ENCODE measurements around the gene SLC16A11. TPM values are rescaled to one million over a fixed set of nuclear protein-coding genes. Genes with fewer than 3 reads are reported as not detected.
"Not testable (repeated sequence)": the region's sequence is repeated elsewhere in the genome, so short reads cannot be mapped to it uniquely, and the experiment has no call there.

The SLC16A11 gene
- total and polyA plus RNA-seq, 8 donors = 0.68 to 3.7 (median 2.3) TPM; not detected in 5

- H3K4me3 ChIP-seq = no peak overlapping the region
- DNase-seq = no peak
- intact Hi-C loops (cut with DNase I; ENCODE audit: low total_unique reads) = no loop called here
- peaks cover 0 to 9% (median 0%) of the 10 kb centered on the region in 3 donors for H3K27me3 ChIP-seq
- WGBS, 5 donors = 80 to 88% (median 85%) methylated on average over 10 of the region's 10 CpGs
- peaks cover 4 to 29% (median 23%) of the 10 kb centered on the region in 4 donors for H3K36me3 ChIP-seq
- peaks cover 0 to 4% (median 0%) of the 10 kb centered on the region in 4 donors for H3K9me3 ChIP-seq
- no peak overlapping the region for H3K27ac ChIP-seq
- TF ChIP-seq CTCF (IDR thresholded peaks at IDR 0.05) = no peak
- TF ChIP-seq POLR2AphosphoS5 (IDR thresholded peaks at IDR 0.05) = no peak
- no peak for TF ChIP-seq EP300 (IDR thresholded peaks at IDR 0.05)
- TF ChIP-seq POLR2A (IDR thresholded peaks at IDR 0.05) = no peak
- peaks cover 12 to 20% (median 15%) of the 10 kb centered on the region in 4 donors for H3K4me1 ChIP-seq
These were observed 49.7 kb downstream of the SLC16A11 start for GRCh38 chr17:6994118-6994598.

GRCh38 chr17:6993613-6994056, 50.3 kb downstream of the SLC16A11 start:
- intact Hi-C loops (cut with DNase I; ENCODE audit: low total_unique reads); H3K27me3 ChIP-seq; DNase-seq; H3K4me3 ChIP-seq; H3K9me3 ChIP-seq; H3K27ac ChIP-seq: not testable (repeated sequence)
- H3K36me3 ChIP-seq = peaks cover 0 to 24% (median 17%) of the 10 kb centered on the region in 4 donors
- H3K4me1 ChIP-seq = peaks cover 12 to 20% (median 15%) of the 10 kb centered on the region in 4 donors
- 63 to 81% (median 76%) methylated on average over 5 of the region's 5 CpGs for WGBS, 5 donors

Small RNA genes within 50 kb of the gene (small RNA-seq; reads per million reads assigned to genes)
- gene AC120057.1 = 0 reads per million in 4 donors

Other genes starting within 250 kb of the SLC16A11 start
- gene TEKT1, start 212.4 kb downstream of the SLC16A11 start, total RNA-seq = 1 to 10 TPM in 1 of 5 donors, under 1 TPM in 1, not detected in 3; 0.55 to 2.2 TPM
- not detected for gene TEKT1, start 212.4 kb downstream of the SLC16A11 start, polyA plus RNA-seq
- under 1 TPM in 1 of 5 donors, not detected in 4; 0.92 TPM for gene ALOX12, start 48.0 kb downstream of the SLC16A11 start, total RNA-seq
- 1 to 10 TPM in 1 of 3 donors, not detected in 2; 3.4 TPM for gene ALOX12, start 48.0 kb downstream of the SLC16A11 start, polyA plus RNA-seq
- gene RNASEK, start 31.5 kb downstream of the SLC16A11 start, total RNA-seq = 100 to 1,000 TPM in 2 of 5 donors, 10 to 100 TPM in 3; 12.3 to 173 (median 78.8) TPM
- gene RNASEK, start 31.5 kb downstream of the SLC16A11 start, polyA plus RNA-seq = 100 to 1,000 TPM; 243 to 390 (median 247) TPM
- gene BCL6B, start 21.0 kb downstream of the SLC16A11 start, total RNA-seq = 1 to 10 TPM in 3 of 5 donors, not detected in 2; 1.3 to 5.5 (median 2.9) TPM
- 1 to 10 TPM; 2.2 to 5.0 (median 4.3) TPM for gene BCL6B, start 21.0 kb downstream of the SLC16A11 start, polyA plus RNA-seq
- 1 to 10 TPM in 1 of 5 donors, not detected in 4; 2.9 TPM for gene SLC16A13, start 8.1 kb downstream of the SLC16A11 start, total RNA-seq
- gene SLC16A13, start 8.1 kb downstream of the SLC16A11 start, polyA plus RNA-seq = 1 to 10 TPM in 1 of 3 donors, under 1 TPM in 1, not detected in 1; 0.56 to 1.4 TPM
- 1 to 10 TPM in 2 of 5 donors, not detected in 3; 1.2 to 4.8 TPM for gene CLEC10A, start 36.2 kb upstream of the SLC16A11 start, total RNA-seq
- gene CLEC10A, start 36.2 kb upstream of the SLC16A11 start, polyA plus RNA-seq = 1 to 10 TPM in 2 of 3 donors, under 1 TPM in 1; 0.75 to 6.6 (median 2.2) TPM
- gene ASGR2, start 70.7 kb upstream of the SLC16A11 start, total RNA-seq = 1 to 10 TPM in 2 of 5 donors, not detected in 3; 1.4 to 2.2 TPM
- under 1 TPM in 1 of 3 donors, not detected in 2; 0.73 TPM for gene ASGR2, start 70.7 kb upstream of the SLC16A11 start, polyA plus RNA-seq
- under 1 TPM in 2 of 5 donors, not detected in 3; 0.87 to 0.92 TPM for gene ASGR1, start 135.3 kb upstream of the SLC16A11 start, total RNA-seq
- gene ASGR1, start 135.3 kb upstream of the SLC16A11 start, polyA plus RNA-seq = 1 to 10 TPM; 1.9 to 6.0 (median 2.5) TPM
- gene DLG4, start 175.7 kb upstream of the SLC16A11 start, total RNA-seq = 10 to 100 TPM in 3 of 5 donors, 1 to 10 TPM in 2; 3.2 to 26.3 (median 10.6) TPM
- 10 to 100 TPM in 1 of 3 donors, 1 to 10 TPM in 2; 5.8 to 11.5 (median 7.0) TPM for gene DLG4, start 175.7 kb upstream of the SLC16A11 start, polyA plus RNA-seq
- gene ACADVL, start 175.8 kb upstream of the SLC16A11 start, total RNA-seq = 1,000 to 10,000 TPM in 3 of 5 donors, 100 to 1,000 TPM in 2; 348 to 3,058 (median 1,195) TPM
- gene ACADVL, start 175.8 kb upstream of the SLC16A11 start, polyA plus RNA-seq = 100 to 1,000 TPM; 651 to 783 (median 654) TPM
- 100 to 1,000 TPM in 1 of 5 donors, 10 to 100 TPM in 4; 16.9 to 114 (median 19.7) TPM for gene DVL2, start 190.4 kb upstream of the SLC16A11 start, total RNA-seq
- 10 to 100 TPM; 12.1 to 14.5 (median 14.5) TPM for gene DVL2, start 190.4 kb upstream of the SLC16A11 start, polyA plus RNA-seq
- gene PHF23, start 195.4 kb upstream of the SLC16A11 start, total RNA-seq = 10 to 100 TPM in 3 of 5 donors, 1 to 10 TPM in 2; 5.2 to 26.2 (median 14.0) TPM
- gene PHF23, start 195.4 kb upstream of the SLC16A11 start, polyA plus RNA-seq = 10 to 100 TPM; 21.3 to 27.2 (median 21.5) TPM
- gene GABARAP, start 198.4 kb upstream of the SLC16A11 start, total RNA-seq = 100 to 1,000 TPM; 111 to 419 (median 206) TPM
- gene GABARAP, start 198.4 kb upstream of the SLC16A11 start, polyA plus RNA-seq = 1,000 to 10,000 TPM in 1 of 3 donors, 100 to 1,000 TPM in 2; 773 to 1,252 (median 934) TPM
- 10 to 100 TPM; 23.9 to 82.8 (median 54.0) TPM for gene CTDNEP1, start 207.6 kb upstream of the SLC16A11 start, total RNA-seq
- gene CTDNEP1, start 207.6 kb upstream of the SLC16A11 start, polyA plus RNA-seq = 10 to 100 TPM; 71.8 to 85.1 (median 75.9) TPM
- 10 to 100 TPM in 3 of 5 donors, 1 to 10 TPM in 1, not detected in 1; 8.4 to 19.5 (median 13.6) TPM for gene ELP5, start 208.1 kb upstream of the SLC16A11 start, total RNA-seq
- 10 to 100 TPM; 24.4 to 45.2 (median 28.5) TPM for gene ELP5, start 208.1 kb upstream of the SLC16A11 start, polyA plus RNA-seq
- gene CLDN7, start 218.4 kb upstream of the SLC16A11 start, total RNA-seq = 100 to 1,000 TPM in 1 of 5 donors, 10 to 100 TPM in 2, 1 to 10 TPM in 2; 1.8 to 829 (median 17.4) TPM
- gene CLDN7, start 218.4 kb upstream of the SLC16A11 start, polyA plus RNA-seq = 100 to 1,000 TPM in 1 of 3 donors, 1 to 10 TPM in 2; 3.1 to 114 (median 9.9) TPM
- 10 to 100 TPM in 2 of 5 donors, 1 to 10 TPM in 3; 3.5 to 26.6 (median 7.0) TPM for gene SLC2A4, start 237.6 kb upstream of the SLC16A11 start, total RNA-seq
- gene SLC2A4, start 237.6 kb upstream of the SLC16A11 start, polyA plus RNA-seq = 10 to 100 TPM in 1 of 3 donors, 1 to 10 TPM in 1, under 1 TPM in 1; 0.92 to 15.9 (median 1.4) TPM

Measured in stomach (tissue), 9 donors.